Measurements from ENCODE around the gene RETREG2.

GRCh38 chr2:219142329-219142728 lies 35.7 kb upstream of the RETREG2 start:
- TF ChIP-seq POLR2AphosphoS5 (IDR thresholded peaks at IDR 0.05; ENCODE audit: low read depth, low read length), result no peak
- no peak for TF ChIP-seq POLR2A (IDR thresholded peaks at IDR 0.05; ENCODE audit: low read depth, low read length)
- no peak for TF ChIP-seq TAF1 (IDR thresholded peaks at IDR 0.05; ENCODE audit: low read depth, low read length)
